NCI-H1105 (cell line): ENCODE results near the gene CUEDC2.

Source experiments
- DNase-seq: peaks from one replicate; lab custom pipeline; 2025; lab: John Stamatoyannopoulos, UW

Gene CUEDC2

GRCh38 chr10:102432162-102432950 lies at the start of gene CUEDC2:
Gene CUEDC2, minus strand, starts transcription at chr10:102432574. Its CDS starts 7,386 bp downstream, at chr10:102425188.
- peak; percentile 70 for DNase-seq

- no peak for DNase-seq
Measured at GRCh38 chr10:102480396-102480795, 48.0 kb upstream of the CUEDC2 start.

- DNase-seq, result no peak
Measured at GRCh38 chr10:102479651-102480050, 47.3 kb upstream of the CUEDC2 start.

- no peak for DNase-seq
Measured at GRCh38 chr10:102476466-102477141, 44.2 kb upstream of the CUEDC2 start.

- no peak for DNase-seq
Measured at GRCh38 chr10:102475451-102476040, 43.2 kb upstream of the CUEDC2 start.

GRCh38 chr10:102473445-102474331 lies 41.3 kb upstream of the CUEDC2 start:
- no peak for DNase-seq

GRCh38 chr10:102470579-102471546 lies 38.5 kb upstream of the CUEDC2 start:
- no peak for DNase-seq

- DNase-seq, result no peak
Measured at GRCh38 chr10:102468683-102469082, 36.3 kb upstream of the CUEDC2 start.

- no peak for DNase-seq
Measured at GRCh38 chr10:102467971-102468438, 35.6 kb upstream of the CUEDC2 start.

GRCh38 chr10:102467318-102467717 lies 34.9 kb upstream of the CUEDC2 start:
- no peak for DNase-seq

GRCh38 chr10:102465466-102465865 lies 33.1 kb upstream of the CUEDC2 start:
- no peak for DNase-seq

- DNase-seq, result no peak
Measured at GRCh38 chr10:102463983-102464382, 31.6 kb upstream of the CUEDC2 start.

- DNase-seq, result no peak
Measured at GRCh38 chr10:102462512-102463054, 30.2 kb upstream of the CUEDC2 start.

GRCh38 chr10:102461187-102462054 lies 29.0 kb upstream of the CUEDC2 start:
- DNase-seq, result peak; percentile 78

- DNase-seq, result no peak
Measured at GRCh38 chr10:102460836-102461186, 28.4 kb upstream of the CUEDC2 start.

- no peak for DNase-seq
Measured at GRCh38 chr10:102458656-102459055, 26.3 kb upstream of the CUEDC2 start.

GRCh38 chr10:102457591-102458150 lies 25.3 kb upstream of the CUEDC2 start:
- DNase-seq, result no peak

- no peak for DNase-seq
Measured at GRCh38 chr10:102455893-102456471, 23.6 kb upstream of the CUEDC2 start.
